ENCODE results near the gene GBP5. TPM values are rescaled to one million over a fixed set of nuclear protein-coding genes. Genes with fewer than 3 reads are reported as not detected.
"Not testable (repeated sequence)": the region's sequence is repeated elsewhere in the genome, so short reads cannot be mapped to it uniquely, and the experiment has no call there.

Gene GBP5
- total RNA-seq, 2 donors from 2014 or later = not detected

GRCh38 chr1:89259283-89259971, 13.2 kb downstream of the GBP5 start:
- H3K27ac ChIP-seq (ENCODE audit: low read depth, low read length) = no peak overlapping the region
- Mint-ChIP-seq H3K9me3 (no peaks in the 10 kb centered on the region), H3K36me3 (ENCODE audit: low read depth) (no peaks in the 10 kb centered on the region), H3K27me3 (ENCODE audit: insufficient read depth) (peaks cover 6% of the 10 kb centered on the region), H3K4me1 (peaks cover 27% of the 10 kb centered on the region), H3K4me3 (no peak overlapping the region), H3K27ac (no peak overlapping the region)
- no peak for DNase-seq
- no peak for TF ChIP-seq CTCF (conservative IDR thresholded peaks at IDR 0.05)
- 89 to 93% methylated on average over 5 to 11 of the region's 11 CpGs for WGBS, 2 experiments (ENCODE audit: insufficient coverage in 1 of 2, insufficient read length in 1 of 2)
- no peaks in the 10 kb centered on the region for H3K36me3 ChIP-seq (ENCODE audit: control insufficient read depth, insufficient read depth, low read length)
- no peak overlapping the region for H3K9ac ChIP-seq (ENCODE audit: extremely low read depth, low read length, poor library complexity, severe bottlenecking)
- H3K4me1 ChIP-seq (ENCODE audit: control insufficient read depth, insufficient read depth, low read length) = peaks cover 8% of the 10 kb centered on the region
- H3K4me3 ChIP-seq (ENCODE audit: low read length) = no peak overlapping the region
- no peaks in the 10 kb centered on the region for H3K9me3 ChIP-seq (ENCODE audit: control insufficient read depth, low read length)
- peaks cover 5% of the 10 kb centered on the region for H3K27me3 ChIP-seq (ENCODE audit: control insufficient read depth, insufficient read depth, low read length, poor library complexity, severe bottlenecking)

GRCh38 chr1:89257041-89257440, 15.6 kb downstream of the GBP5 start:
- Mint-ChIP-seq H3K27me3 (ENCODE audit: insufficient read depth) (peaks cover 4% of the 10 kb centered on the region), H3K36me3 (ENCODE audit: low read depth) (no peaks in the 10 kb centered on the region), H3K4me3 (no peak overlapping the region), H3K4me1 (peaks cover 21% of the 10 kb centered on the region), H3K27ac (no peak overlapping the region), H3K9me3 (no peaks in the 10 kb centered on the region)
- no peak for TF ChIP-seq CTCF (conservative IDR thresholded peaks at IDR 0.05)
- DNase-seq = no peak
- Histone ChIP-seq H3K27me3 (ENCODE audit: control insufficient read depth, insufficient read depth, low read length, poor library complexity, severe bottlenecking) (no peaks in the 10 kb centered on the region), H3K9me3 (ENCODE audit: control insufficient read depth, low read length) (no peaks in the 10 kb centered on the region), H3K4me1 (ENCODE audit: control insufficient read depth, insufficient read depth, low read length) (peaks cover 5% of the 10 kb centered on the region), H3K9ac (ENCODE audit: extremely low read depth, low read length, poor library complexity, severe bottlenecking) (no peak overlapping the region), H3K36me3 (ENCODE audit: control insufficient read depth, insufficient read depth, low read length) (no peaks in the 10 kb centered on the region), H3K4me3 (ENCODE audit: low read length) (no peak overlapping the region), H3K27ac (ENCODE audit: low read depth, low read length) (no peak overlapping the region)
- WGBS, 2 experiments (ENCODE audit: insufficient coverage in 1 of 2, insufficient read length in 1 of 2) = 86 to 89% methylated on average over 1 to 2 of the region's 2 CpGs

GRCh38 chr1:89255581-89255980, 17.1 kb downstream of the GBP5 start:
- H3K9me3 Mint-ChIP-seq; H3K27ac ChIP-seq (ENCODE audit: low read depth, low read length); H3K27me3 Mint-ChIP-seq (ENCODE audit: insufficient read depth); H3K27me3 ChIP-seq (ENCODE audit: control insufficient read depth, insufficient read depth, low read length, poor library complexity, severe bottlenecking); H3K4me3 Mint-ChIP-seq; H3K9ac ChIP-seq (ENCODE audit: extremely low read depth, low read length, poor library complexity, severe bottlenecking); H3K9me3 ChIP-seq (ENCODE audit: control insufficient read depth, low read length); H3K4me1 ChIP-seq (ENCODE audit: control insufficient read depth, insufficient read depth, low read length); H3K36me3 Mint-ChIP-seq (ENCODE audit: low read depth); H3K4me1 Mint-ChIP-seq; DNase-seq; H3K4me3 ChIP-seq (ENCODE audit: low read length); H3K36me3 ChIP-seq (ENCODE audit: control insufficient read depth, insufficient read depth, low read length); H3K27ac Mint-ChIP-seq: not testable (repeated sequence)
- 90 to 91% methylated on average over 5 to 8 of the region's 8 CpGs for WGBS, 2 experiments (ENCODE audit: insufficient coverage in 1 of 2, insufficient read length in 1 of 2)
